Fibroblast of skin of right quadriceps (primary cell): ENCODE data around the gene STING1.
"Not testable (repeated sequence)": the region's sequence is repeated elsewhere in the genome, so short reads cannot be mapped to it uniquely, and the experiment has no call there.

Experiments
- DNase-seq: peaks from one replicate; pipeline ENCODE4 v3.0.0-alpha.2; 2013

Gene STING1

GRCh38 chr5:139482050-139482889 is at the start of gene STING1:
STING1 (minus strand) TSS chr5:139482758; CDS start chr5:139481704, 1,054 bp downstream.
- peak; percentile 99 for DNase-seq

GRCh38 chr5:139531772-139532169 is 49.2 kb upstream of the STING1 start:
- no peak for DNase-seq

- not testable (repeated sequence) for DNase-seq
Measured at GRCh38 chr5:139530079-139530478, 47.5 kb upstream of the STING1 start.

GRCh38 chr5:139528695-139529094 is 46.1 kb upstream of the STING1 start:
- DNase-seq = not testable (repeated sequence)

- not testable (repeated sequence) for DNase-seq
Measured at GRCh38 chr5:139527896-139528467, 45.4 kb upstream of the STING1 start.

GRCh38 chr5:139527090-139527470 is 44.5 kb upstream of the STING1 start:
- DNase-seq = not testable (repeated sequence)

- not testable (repeated sequence) for DNase-seq
Measured at GRCh38 chr5:139526309-139527089, 43.9 kb upstream of the STING1 start.

GRCh38 chr5:139525586-139526308 is 43.2 kb upstream of the STING1 start:
- not testable (repeated sequence) for DNase-seq

GRCh38 chr5:139524940-139525585 is 42.5 kb upstream of the STING1 start:
- DNase-seq = no peak

- no peak for DNase-seq
Measured at GRCh38 chr5:139524446-139524845, 41.9 kb upstream of the STING1 start.

- peak; percentile 44 for DNase-seq
Measured at GRCh38 chr5:139523635-139524445, 41.3 kb upstream of the STING1 start.

- DNase-seq = peak; percentile 84
Measured at GRCh38 chr5:139517683-139518564, 35.4 kb upstream of the STING1 start.

GRCh38 chr5:139514486-139514856 is 31.9 kb upstream of the STING1 start:
- no peak for DNase-seq

GRCh38 chr5:139513852-139514485 is 31.4 kb upstream of the STING1 start:
- DNase-seq = no peak

GRCh38 chr5:139513434-139513833 is 30.9 kb upstream of the STING1 start:
- DNase-seq = peak; percentile 78

- DNase-seq = no peak
Measured at GRCh38 chr5:139512786-139513390, 30.3 kb upstream of the STING1 start.

GRCh38 chr5:139504722-139505121 is 22.2 kb upstream of the STING1 start:
- DNase-seq = not testable (repeated sequence)

- DNase-seq = not testable (repeated sequence)
Measured at GRCh38 chr5:139503879-139504278, 21.3 kb upstream of the STING1 start.
